ENCODE data around the gene CMIP.

DNA sequence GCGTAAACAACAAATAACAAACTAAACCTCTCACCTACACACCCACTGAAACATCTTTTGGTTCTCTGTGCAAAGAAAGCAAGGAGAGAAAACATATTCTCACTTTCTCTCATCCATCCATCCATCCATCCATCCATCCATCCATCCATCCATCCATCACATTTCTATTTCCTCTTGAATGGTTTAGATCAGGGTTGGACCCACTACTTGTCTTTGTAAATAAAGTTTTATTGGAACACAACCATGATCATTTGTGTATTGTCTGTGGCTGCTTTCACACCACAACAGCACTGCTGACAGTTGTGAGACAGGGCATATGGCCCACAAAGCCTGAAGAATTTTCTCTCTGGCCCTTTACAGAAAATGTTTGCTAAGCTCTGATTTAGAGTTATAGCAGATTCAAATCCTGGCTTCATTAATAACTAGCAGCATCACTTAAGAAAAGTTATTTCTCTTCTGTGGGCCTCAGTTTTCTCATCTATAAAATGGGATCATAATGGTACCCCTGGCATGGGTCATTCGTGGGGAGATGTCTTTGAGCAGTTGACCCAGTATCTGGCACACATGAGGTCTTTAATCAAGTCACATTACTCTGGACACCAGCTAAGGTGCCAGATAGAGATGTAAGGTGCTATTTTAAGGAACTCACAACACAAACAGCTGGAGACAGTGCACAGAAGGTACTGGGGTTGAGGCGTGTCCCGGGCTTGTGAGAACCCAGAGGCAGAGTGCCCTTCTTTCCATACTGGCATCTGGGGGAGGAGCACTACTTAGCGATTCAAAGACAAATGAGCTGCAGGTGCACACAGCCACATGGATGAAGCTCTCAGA lies 146.3 kb downstream of the CMIP start:
- TF ChIP-seq EZH2 (IDR thresholded peaks at IDR 0.05; ENCODE audit: borderline replicate concordance, insufficient read depth, low read length, poor library complexity, severe bottlenecking) = no peak
- TF ChIP-seq SMC3 (conservative IDR thresholded peaks at IDR 0.05; ENCODE audit: poor library complexity) = no peak
- TF ChIP-seq, protein P1, sequence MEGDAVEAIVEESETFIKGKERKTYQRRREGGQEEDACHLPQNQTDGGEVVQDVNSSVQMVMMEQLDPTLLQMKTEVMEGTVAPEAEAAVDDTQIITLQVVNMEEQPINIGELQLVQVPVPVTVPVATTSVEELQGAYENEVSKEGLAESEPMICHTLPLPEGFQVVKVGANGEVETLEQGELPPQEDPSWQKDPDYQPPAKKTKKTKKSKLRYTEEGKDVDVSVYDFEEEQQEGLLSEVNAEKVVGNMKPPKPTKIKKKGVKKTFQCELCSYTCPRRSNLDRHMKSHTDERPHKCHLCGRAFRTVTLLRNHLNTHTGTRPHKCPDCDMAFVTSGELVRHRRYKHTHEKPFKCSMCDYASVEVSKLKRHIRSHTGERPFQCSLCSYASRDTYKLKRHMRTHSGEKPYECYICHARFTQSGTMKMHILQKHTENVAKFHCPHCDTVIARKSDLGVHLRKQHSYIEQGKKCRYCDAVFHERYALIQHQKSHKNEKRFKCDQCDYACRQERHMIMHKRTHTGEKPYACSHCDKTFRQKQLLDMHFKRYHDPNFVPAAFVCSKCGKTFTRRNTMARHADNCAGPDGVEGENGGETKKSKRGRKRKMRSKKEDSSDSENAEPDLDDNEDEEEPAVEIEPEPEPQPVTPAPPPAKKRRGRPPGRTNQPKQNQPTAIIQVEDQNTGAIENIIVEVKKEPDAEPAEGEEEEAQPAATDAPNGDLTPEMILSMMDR (IDR thresholded peaks at IDR 0.05; ENCODE audit: poor library complexity, severe bottlenecking) = no peak
- TF ChIP-seq RAD21 (conservative IDR thresholded peaks at IDR 0.05) = no peak
- TF ChIP-seq POLR2AphosphoS5 (IDR thresholded peaks at IDR 0.05) = no peak
- TF ChIP-seq EP300 (conservative IDR thresholded peaks at IDR 0.05; ENCODE audit: poor library complexity, severe bottlenecking) = no peak
- TF ChIP-seq MXI1 (conservative IDR thresholded peaks at IDR 0.05; ENCODE audit: poor library complexity, severe bottlenecking) = no peak
- TF ChIP-seq TAF1 (IDR thresholded peaks at IDR 0.05; ENCODE audit: low read depth) = no peak
- TF ChIP-seq, protein P2, sequence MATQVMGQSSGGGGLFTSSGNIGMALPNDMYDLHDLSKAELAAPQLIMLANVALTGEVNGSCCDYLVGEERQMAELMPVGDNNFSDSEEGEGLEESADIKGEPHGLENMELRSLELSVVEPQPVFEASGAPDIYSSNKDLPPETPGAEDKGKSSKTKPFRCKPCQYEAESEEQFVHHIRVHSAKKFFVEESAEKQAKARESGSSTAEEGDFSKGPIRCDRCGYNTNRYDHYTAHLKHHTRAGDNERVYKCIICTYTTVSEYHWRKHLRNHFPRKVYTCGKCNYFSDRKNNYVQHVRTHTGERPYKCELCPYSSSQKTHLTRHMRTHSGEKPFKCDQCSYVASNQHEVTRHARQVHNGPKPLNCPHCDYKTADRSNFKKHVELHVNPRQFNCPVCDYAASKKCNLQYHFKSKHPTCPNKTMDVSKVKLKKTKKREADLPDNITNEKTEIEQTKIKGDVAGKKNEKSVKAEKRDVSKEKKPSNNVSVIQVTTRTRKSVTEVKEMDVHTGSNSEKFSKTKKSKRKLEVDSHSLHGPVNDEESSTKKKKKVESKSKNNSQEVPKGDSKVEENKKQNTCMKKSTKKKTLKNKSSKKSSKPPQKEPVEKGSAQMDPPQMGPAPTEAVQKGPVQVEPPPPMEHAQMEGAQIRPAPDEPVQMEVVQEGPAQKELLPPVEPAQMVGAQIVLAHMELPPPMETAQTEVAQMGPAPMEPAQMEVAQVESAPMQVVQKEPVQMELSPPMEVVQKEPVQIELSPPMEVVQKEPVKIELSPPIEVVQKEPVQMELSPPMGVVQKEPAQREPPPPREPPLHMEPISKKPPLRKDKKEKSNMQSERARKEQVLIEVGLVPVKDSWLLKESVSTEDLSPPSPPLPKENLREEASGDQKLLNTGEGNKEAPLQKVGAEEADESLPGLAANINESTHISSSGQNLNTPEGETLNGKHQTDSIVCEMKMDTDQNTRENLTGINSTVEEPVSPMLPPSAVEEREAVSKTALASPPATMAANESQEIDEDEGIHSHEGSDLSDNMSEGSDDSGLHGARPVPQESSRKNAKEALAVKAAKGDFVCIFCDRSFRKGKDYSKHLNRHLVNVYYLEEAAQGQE (IDR thresholded peaks at IDR 0.05; ENCODE audit: borderline replicate concordance) = no peak
